AG04450 (cell line): ENCODE results near the gene CALM1. TPM values are rescaled to one million over a fixed set of nuclear protein-coding genes. Genes with fewer than 3 reads are reported as not detected.
A peak's percentile ranks its signal among the peaks of the same experiment; 100 is the strongest.

Source experiments
- CTCF ChIA-PET: fragments of 300-600, 350-600 bp; formaldehyde crosslinking; extraction: SDS; loops from one replicate; lab custom pipeline; 2022; ENCODE audit warnings: antibody characterized with exemption, inconsistent platforms; lab: Charles Lee
- POLR2A ChIA-PET: fragments of 350-600 bp; formaldehyde crosslinking; extraction: SDS; loops from one replicate; lab custom pipeline; 2021; ENCODE audit warnings: antibody characterized with exemption, inconsistent platforms; lab: Yijun Ruan, JAX
- DNase-seq: peaks from one replicate; pipeline ENCODE4 v3.0.0-alpha.2; 2011; ENCODE audit warnings: low read depth, low spot score
- H3K27ac ChIP-seq: one replicate; pipeline ENCODE4 v1.5.1; 2012; ENCODE audit warnings: low read depth, low read length, control low read depth
- H3K27me3 ChIP-seq: one replicate; pipeline ENCODE4 v1.6.0; 2012; ENCODE audit warnings: low read length; ENCODE audit not compliant: control insufficient read depth, insufficient read depth
- H3K4me3 ChIP-seq: 2 replicates; pipeline ENCODE4 v1.5.1; 2011; ENCODE audit warnings: mild to moderate bottlenecking, low read depth, low read length, control low read depth
- H3K9me3 ChIP-seq: 2 replicates; pipeline ENCODE4 v1.5.1; 2012; ENCODE audit warnings: low read length; ENCODE audit not compliant: control insufficient read depth, insufficient read depth
- polyA plus RNA-seq: library from polyadenylated mRNA; depleted of rRNA; stranded (reverse); fragments of >200 nt; gene quantifications from 2 replicates; pipeline ENCODE4 v1.2.3, GENCODE V29; 2011
- TF ChIP-seq, protein P1 (sequence below): IDR thresholded peaks from 2 replicates; pipeline ENCODE4 v1.5.1; 2011; ENCODE audit warnings: low read depth, low read length, control low read depth, inconsistent platforms

Gene CALM1
- polyA plus RNA-seq, 1 experiment = 549 TPM

- no peak overlapping the region for H3K27ac ChIP-seq
- H3K9me3 ChIP-seq = no peaks in the 10 kb centered on the region
- POLR2A ChIA-PET = interaction anchor here (1.2 kb wide), 1 partner anchor 18 kb away, joined by 3 read pairs; the partner anchor contains the start of gene CALM1
- DNase-seq = no peak
- no peaks in the 10 kb centered on the region for H3K27me3 ChIP-seq
- H3K4me3 ChIP-seq = no peak overlapping the region
- TF ChIP-seq, protein P1, sequence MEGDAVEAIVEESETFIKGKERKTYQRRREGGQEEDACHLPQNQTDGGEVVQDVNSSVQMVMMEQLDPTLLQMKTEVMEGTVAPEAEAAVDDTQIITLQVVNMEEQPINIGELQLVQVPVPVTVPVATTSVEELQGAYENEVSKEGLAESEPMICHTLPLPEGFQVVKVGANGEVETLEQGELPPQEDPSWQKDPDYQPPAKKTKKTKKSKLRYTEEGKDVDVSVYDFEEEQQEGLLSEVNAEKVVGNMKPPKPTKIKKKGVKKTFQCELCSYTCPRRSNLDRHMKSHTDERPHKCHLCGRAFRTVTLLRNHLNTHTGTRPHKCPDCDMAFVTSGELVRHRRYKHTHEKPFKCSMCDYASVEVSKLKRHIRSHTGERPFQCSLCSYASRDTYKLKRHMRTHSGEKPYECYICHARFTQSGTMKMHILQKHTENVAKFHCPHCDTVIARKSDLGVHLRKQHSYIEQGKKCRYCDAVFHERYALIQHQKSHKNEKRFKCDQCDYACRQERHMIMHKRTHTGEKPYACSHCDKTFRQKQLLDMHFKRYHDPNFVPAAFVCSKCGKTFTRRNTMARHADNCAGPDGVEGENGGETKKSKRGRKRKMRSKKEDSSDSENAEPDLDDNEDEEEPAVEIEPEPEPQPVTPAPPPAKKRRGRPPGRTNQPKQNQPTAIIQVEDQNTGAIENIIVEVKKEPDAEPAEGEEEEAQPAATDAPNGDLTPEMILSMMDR = no peak
- CTCF ChIA-PET = no interaction called here
Measured at GRCh38 chr14:90379106-90379505, 17.7 kb upstream of the CALM1 start.

DNA sequence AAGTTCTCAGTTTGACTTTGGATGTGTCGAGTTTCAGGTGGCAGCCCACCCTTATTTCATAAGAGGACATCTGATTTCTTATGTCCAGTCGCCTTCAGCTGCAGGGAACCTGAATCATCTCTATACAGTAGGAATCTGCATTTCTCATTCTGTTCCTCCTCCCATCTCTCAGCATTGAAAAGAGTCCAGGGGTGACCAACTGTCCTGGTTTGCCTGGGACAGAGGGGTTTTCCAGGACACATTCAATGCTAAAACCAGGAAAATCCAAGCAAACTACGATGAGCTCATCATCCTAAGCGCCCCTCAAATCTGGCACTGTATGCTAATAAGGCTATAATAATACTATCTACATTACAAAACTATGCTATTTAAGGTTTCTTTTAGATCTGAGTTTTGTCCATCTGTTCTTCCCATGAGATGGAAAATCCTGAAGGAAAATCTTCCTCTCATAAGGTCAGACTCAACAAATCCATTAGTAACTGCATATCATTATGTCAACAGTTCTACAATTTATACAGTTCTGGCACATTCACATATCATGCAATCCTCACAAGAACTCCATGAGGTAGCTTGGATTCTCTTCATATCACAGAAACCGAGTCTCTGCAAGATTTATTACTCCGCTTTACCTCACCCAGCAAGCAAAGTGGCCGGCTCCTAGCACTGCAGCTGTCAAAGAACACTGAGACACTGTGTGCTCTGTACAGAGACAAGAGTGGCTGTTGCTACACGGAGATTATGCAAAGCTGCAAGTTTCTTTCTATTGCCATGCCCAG is 15.6 kb upstream of the CALM1 start:
- no peak for DNase-seq
- CTCF ChIA-PET = interaction anchor here (1.0 to 1.4 kb wide), 3 partner anchors 12 to 324 kb away, joined by 4 to 5 read pairs (median 4); no protein-coding TSS in a partner anchor
- no peaks in the 10 kb centered on the region for H3K27me3 ChIP-seq
- no peak overlapping the region for H3K4me3 ChIP-seq
- no peak overlapping the region for H3K27ac ChIP-seq
- TF ChIP-seq, protein P1 = no peak
- no peaks in the 10 kb centered on the region for H3K9me3 ChIP-seq
- POLR2A ChIA-PET = interaction anchor here (1.0 kb wide), 1 partner anchor 377 kb away, joined by 3 read pairs; no protein-coding TSS in a partner anchor

- peak overlapping the region; percentile 100 for H3K27ac ChIP-seq
- H3K4me3 ChIP-seq = peak overlapping the region; percentile 70
- no peaks in the 10 kb centered on the region for H3K9me3 ChIP-seq
- no peak for DNase-seq
- POLR2A ChIA-PET = interaction anchor here (0.9 to 2.7 kb wide), 2 partner anchors 14 to 15 kb away, joined by 3 to 25 read pairs; partner anchors contain the start of gene CALM1
- no peaks in the 10 kb centered on the region for H3K27me3 ChIP-seq
- CTCF ChIA-PET = interaction anchor here (1.0 to 2.2 kb wide), 4 partner anchors 12 to 377 kb away, joined by 4 to 8 read pairs (median 4); no protein-coding TSS in a partner anchor
- TF ChIP-seq, protein P1 = no peak
Measured at GRCh38 chr14:90381999-90382451, 14.8 kb upstream of the CALM1 start.

GRCh38 chr14:90382491-90383125 is 14.2 kb upstream of the CALM1 start:
- Histone ChIP-seq H3K4me3 (peak overlapping the region; percentile 70), H3K27ac (peak overlapping the region; percentile 100), H3K9me3 (no peaks in the 10 kb centered on the region), H3K27me3 (no peaks in the 10 kb centered on the region)
- ChIA-PET CTCF (interaction anchor here (0.5 to 2.2 kb wide), 4 partner anchors 81 to 790 kb away, joined by 3 to 8 read pairs (median 4); no protein-coding TSS in a partner anchor), POLR2A (interaction anchor here (0.9 to 2.7 kb wide), 3 partner anchors 13 to 126 kb away, joined by 3 to 25 read pairs (median 3); partner anchors contain the start of genes CALM1 and PSMC1)
- DNase-seq = no peak
- TF ChIP-seq, protein P1 = no peak
